Cardiac fibroblast (primary cell): ENCODE data around the gene ADAMTS12.
"Not testable (repeated sequence)": the region's sequence is repeated elsewhere in the genome, so short reads cannot be mapped to it uniquely, and the experiment has no call there.

Source experiments
- DNase-seq, 2 donors: peaks; one replicate each; pipeline versions ENCODE4 v3.0.0 to v3.0.0-alpha.2; 2010; ENCODE audit warnings: low read depth in 2 of 2
- H3K4me3 ChIP-seq, 2 donors: replicated peaks in 1 of 2; 1 replicate in 1 of 2; 2 replicates in 1 of 2; pipeline ENCODE4 v1.5.1; 2011; ENCODE audit warnings: low read depth in 2 of 2, low read length in 2 of 2, mild to moderate bottlenecking in 2 of 2, moderate library complexity in 1 of 2
- CTCF ChIP-seq: IDR thresholded peaks from one replicate; pipeline ENCODE4 v1.5.1; 2011; ENCODE audit warnings: low read depth, mild to moderate bottlenecking, low read length, inconsistent platforms

The ADAMTS12 gene

DNA sequence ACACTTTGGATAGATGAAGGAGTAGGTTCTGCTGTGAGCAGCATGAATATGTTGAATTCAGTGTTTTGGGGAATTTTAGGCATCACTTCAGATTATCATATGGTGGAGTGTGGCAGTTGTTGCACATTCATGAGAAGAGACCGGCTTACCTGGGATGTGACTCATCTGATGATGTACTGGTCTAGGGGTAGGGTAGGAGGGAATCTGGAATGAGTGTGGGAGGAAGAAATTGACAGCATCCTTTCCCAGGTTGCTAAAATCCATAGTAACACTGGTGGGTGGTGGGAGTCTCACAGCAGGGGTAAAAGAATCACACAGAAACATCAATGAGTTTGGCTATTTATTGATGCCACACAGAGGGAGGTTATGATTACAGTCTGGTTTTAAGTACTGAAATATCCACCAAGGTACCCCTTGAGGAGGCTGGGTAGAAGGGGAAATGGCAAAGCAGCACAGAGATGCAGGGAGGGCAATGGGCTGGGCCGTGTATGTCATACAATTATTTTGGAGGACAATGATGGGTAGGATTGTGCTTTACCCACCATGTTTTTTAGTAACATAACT lies 368.5 kb downstream of the ADAMTS12 start:
- H3K4me3 ChIP-seq, result no peak overlapping the region
- DNase-seq, result no peak
- no peak for TF ChIP-seq CTCF

DNA sequence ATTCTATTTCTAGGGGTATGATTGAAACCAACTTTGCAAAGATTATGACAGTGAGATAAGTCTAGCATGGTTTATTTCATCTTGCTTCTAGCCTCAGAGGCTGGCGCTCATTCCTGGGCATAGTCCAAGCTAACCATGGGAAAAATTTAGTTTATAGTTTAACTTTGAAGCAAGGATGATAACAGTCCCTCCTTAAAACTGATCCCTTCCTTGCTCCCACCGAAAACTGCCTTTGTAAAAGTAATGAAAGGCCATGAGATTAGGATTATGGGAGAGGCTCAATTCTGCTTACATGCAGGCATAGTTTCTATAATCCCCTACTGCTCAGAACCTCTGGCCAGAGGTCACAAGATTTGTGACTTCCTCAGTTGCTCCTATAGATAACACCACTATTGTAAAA lies 375.4 kb downstream of the ADAMTS12 start:
- no peak for DNase-seq
- TF ChIP-seq CTCF, result no peak

DNA sequence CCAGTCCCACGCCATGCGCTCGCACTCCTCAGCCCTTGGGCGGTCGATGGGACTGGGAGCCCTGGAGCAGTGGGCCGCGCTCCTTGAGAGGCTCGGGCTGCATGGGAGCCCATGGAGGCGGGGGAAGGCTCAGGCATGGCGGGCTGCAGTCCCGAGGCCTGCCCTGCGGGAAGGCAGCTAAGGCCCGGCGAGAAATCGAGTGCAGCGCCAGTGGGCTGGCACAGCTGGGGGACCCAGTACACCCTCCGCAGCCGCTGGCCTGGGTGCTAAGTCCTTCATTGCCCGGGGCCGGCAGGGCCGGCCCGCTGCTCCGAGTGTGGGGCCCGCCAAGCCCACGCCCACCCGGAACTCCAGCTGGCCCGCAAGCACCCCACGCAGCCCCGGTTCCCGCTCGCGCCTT lies 376.4 kb downstream of the ADAMTS12 start:
- not testable (repeated sequence) for H3K4me3 ChIP-seq, DNase-seq

More for the DNA sequence above, 375.4 kb downstream of the ADAMTS12 start:
- H3K4me3 ChIP-seq, result no peak overlapping the region

GRCh38 chr5:33513462-33514185 lies 378.2 kb downstream of the ADAMTS12 start:
- no peak for TF ChIP-seq CTCF
- DNase-seq, result peak; percentile 18 to 85
- H3K4me3 ChIP-seq, result no peak overlapping the region

DNA sequence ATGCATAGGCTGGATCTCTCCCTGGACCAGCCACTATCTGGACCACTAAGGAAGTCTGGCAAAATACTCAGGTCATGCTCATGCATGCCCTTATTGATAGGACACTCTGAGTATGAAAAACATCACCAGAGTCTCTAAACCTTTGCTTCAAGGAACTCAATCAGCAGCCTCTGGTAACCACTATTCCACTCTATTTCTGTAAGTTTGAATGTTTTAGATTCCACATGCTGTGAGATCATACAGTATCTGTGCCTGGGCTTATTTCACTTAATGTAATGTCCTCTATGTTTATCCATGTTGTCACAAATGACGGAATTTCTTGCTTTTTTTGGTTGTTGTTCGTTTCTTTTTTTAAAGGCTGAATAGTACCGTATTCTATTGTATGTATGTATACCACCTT lies 382.8 kb downstream of the ADAMTS12 start:
- H3K4me3 ChIP-seq, result no peak overlapping the region
- no peak for TF ChIP-seq CTCF
- DNase-seq, result peak in 1 of 2 donors; percentile 16

DNA sequence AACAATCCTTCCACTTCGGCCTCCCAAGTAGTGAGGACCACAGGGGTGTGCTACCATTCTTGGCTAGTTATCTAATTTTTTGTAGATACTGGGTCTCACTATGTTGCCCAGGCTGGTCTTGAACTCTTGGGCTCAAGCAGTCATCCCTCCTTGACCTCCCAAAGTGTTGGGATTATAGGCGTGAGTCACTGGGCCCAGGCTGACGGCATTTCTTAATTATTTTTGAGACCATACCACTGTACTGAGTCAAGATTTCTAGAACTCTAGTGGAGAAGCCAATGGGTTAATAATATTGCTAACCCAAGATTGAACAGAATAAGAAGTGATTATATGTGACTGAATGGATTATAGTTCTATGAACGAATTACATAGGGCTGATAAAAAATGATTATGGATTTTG lies 384.4 kb downstream of the ADAMTS12 start:
- peak in 1 of 2 donors; percentile 32 for DNase-seq
- no peak for TF ChIP-seq CTCF
- H3K4me3 ChIP-seq, result no peak overlapping the region

DNA sequence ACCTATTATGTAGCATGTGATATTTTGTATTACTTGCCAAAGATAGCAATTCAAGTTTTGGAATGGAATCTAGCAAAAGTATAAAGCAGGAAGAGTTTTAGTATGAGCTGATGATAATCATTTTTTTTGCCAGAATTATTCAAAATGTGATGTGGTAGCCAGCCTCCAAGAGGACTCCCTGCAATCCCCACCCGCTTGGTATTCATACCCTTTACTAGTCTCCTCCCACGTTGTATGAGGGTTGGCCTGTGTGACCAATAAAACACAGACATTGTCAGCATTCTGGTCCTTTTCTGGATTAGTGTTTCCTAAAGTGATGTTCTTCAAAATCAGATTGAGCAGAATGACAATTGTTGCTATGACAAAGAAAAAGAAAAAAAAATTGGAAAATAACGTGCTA lies 387.2 kb downstream of the ADAMTS12 start:
- TF ChIP-seq CTCF, result no peak
- no peak for DNase-seq
- H3K4me3 ChIP-seq, result no peak overlapping the region
